GM18499 (cell line): Measurements from ENCODE around the gene CAPG.
"Not testable (repeated sequence)": the region's sequence is repeated elsewhere in the genome, so short reads cannot be mapped to it uniquely, and the experiment has no call there.

Experiments used
- ATAC-seq: cut with Tn5 transposase; IDR thresholded peaks from one replicate; pipeline ENCODE4 v1.9.1; 2021; ENCODE audit warnings: moderate number of reproducible peaks; ENCODE audit not compliant: insufficient read depth, unreplicated experiment

CAPG gene

DNA sequence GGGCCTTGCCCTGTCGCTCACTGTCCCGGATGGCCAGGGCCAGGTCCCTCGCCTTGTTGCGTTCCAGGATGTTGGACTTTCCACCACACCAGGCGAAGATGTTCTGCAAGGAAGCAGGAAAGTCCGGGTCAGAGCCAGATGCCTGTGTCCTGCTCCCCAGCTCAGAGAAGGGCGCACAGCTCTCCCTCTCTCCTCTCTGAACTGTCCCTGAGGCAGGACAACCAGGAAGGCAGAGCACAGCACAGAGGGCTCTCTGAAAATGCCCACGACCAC is 11.0 kb downstream of the CAPG start:
- ATAC-seq, result no peak

GRCh38 chr2:85398426-85399182 is 11.6 kb downstream of the CAPG start:
- no peak for ATAC-seq

DNA sequence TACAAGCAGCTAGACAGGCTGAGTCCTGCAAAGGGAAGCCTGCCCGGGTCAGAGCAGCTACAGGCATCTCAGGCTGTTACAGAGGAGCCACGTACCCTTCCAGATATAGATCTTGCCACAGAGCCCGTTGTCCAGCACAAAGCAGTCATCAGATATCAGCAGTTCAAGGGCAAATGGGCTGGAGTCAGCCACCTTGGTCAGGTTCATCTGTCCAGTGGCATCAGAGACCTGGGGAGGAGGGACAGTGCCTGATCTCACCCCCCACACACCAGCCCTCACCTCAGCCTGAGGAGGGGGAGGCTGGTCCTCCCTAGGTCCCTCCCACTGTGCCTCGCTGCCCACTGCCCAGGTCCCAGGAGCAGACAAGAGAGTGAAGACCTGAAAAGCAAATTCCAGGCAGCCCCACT is 12.2 kb downstream of the CAPG start:
- ATAC-seq, result no peak

DNA sequence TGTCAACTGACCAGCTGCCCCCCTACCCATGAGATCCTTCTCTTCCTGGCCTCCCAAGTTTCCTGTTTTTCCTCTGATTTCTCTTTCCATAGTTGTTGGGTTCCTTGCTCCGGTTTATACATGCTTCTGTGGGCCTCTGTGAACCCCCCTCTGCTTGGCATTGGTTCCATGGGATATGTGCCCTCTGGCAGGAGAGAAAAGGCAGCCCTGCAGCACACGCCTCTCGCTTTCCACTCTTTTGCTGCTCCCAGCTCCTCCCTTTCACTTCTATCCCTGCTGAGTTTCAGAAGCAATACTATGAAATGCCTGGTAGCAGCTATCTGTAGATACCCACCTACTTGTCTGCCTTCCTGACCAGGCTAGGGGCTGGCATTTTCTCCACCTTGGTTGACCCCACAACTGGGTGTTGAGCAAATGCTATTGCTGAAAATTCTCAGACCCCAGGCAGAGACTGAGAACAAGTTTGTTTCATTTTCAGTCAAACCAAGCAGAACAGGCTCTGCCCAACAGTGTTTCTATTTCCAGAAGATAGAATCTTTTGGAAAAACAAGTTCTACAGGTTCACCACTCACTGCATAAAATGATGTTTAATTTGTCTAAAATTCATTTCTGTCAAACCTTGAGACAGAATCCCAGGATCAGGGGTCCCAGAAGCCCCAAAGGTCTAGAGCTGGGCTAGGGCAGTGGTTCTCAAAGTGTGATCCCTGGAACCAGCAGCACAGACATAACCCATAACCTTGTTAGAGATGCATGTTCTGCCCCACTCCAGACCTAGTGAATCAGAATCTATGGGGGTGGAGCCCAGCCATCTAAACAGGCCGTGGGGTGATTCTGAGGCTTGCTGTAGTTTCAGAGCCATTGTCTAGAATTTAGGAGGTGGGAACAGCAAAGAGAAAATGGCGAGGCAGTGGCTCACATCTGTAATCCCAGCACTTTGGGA is 13.4 kb downstream of the CAPG start:
- no peak for ATAC-seq

DNA sequence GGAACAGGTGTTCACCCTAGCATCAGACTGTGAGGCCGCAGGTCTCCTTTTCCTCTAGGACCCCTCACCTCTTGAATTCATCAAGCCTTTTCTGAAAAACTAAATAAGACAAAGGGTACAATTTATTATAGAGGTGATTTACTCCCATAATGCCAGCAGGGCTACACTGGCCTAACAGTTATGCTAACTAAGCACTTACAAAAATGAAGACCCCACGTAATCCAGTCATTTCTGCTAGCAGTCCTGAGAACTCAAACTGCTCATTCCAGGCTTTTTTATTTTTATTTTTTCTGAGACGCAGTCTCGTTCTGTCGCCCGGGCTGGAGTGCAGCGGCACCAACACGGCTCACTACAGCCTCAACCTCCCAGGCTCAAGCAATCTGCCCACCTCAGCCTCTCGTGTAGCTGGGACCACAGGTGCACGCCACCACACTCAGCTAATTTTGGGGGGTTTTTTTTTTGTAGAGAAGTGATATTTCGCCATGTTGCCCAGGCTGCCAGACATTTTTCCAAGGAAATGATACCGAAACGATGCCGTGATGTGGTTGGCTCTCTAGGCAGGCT is 14.2 kb downstream of the CAPG start:
- ATAC-seq, result no peak

- no peak for ATAC-seq
Observed at GRCh38 chr2:85394976-85395375, 15.2 kb downstream of the CAPG start.

DNA sequence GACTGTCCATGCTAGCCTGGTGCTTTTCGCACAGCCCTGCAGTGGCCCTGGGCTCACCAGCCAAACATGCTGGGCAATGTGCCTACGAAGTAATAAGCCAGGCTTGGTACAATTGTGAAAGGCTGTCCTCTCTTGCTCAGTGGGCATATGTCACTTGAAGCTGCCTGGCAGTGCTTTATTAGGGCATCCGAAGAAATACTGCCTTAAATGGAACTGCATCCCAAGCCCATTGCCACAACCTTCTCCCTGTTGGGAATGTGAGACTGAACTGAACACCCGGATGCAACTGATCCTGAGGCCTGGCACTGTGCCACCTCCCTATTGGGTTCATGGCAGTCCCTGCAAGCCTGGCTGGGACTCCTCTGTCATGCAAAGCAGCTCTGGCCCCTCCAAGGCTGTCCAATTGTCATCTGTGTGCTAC is 15.9 kb downstream of the CAPG start:
- no peak for ATAC-seq

DNA sequence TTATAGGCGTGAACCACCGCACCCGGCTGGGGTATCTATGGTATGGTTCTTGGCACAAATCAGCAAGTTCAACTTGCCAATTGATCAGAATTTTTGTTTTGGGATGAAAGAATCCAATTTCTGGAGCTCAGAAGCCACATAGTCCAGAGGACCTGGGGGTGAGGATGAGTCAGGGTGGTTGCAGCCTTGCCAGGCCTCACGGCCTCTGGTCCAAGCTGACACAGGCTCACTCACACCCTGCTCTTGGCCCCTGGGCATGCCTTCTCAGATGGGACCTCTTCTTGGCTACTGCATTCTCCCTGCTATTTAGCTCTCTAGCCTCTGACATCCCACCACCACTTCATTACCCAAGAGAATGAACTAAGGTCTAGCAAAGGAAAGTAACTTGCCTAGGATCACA is 16.3 kb downstream of the CAPG start:
- no peak for ATAC-seq

GRCh38 chr2:85390941-85391669 is 19.1 kb downstream of the CAPG start:
- no peak for ATAC-seq

- no peak for ATAC-seq
Observed at GRCh38 chr2:85388878-85389538, 21.2 kb downstream of the CAPG start.

DNA sequence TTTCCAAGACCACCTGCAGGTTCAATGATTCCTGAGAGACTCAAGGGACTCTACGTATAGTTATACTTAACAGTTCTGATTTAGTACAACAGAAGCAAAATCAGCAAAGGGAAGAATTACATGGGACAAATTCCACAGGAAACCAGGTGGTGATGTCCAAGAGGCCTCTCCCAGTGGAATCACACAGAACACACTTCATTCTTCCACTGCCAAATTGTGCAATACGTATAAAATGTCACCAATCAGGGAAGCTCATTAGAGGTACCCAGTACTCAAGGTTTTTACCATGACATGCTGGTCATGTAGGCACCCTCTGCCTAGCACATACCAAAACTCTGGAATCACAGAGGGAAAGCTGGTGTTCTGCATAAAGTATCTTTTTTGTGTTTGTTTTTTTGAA is 22.4 kb downstream of the CAPG start:
- ATAC-seq, result no peak

GRCh38 chr2:85385746-85386145 is 24.4 kb downstream of the CAPG start:
- no peak for ATAC-seq

GRCh38 chr2:85383850-85384249 is 26.3 kb downstream of the CAPG start:
- ATAC-seq, result no peak

DNA sequence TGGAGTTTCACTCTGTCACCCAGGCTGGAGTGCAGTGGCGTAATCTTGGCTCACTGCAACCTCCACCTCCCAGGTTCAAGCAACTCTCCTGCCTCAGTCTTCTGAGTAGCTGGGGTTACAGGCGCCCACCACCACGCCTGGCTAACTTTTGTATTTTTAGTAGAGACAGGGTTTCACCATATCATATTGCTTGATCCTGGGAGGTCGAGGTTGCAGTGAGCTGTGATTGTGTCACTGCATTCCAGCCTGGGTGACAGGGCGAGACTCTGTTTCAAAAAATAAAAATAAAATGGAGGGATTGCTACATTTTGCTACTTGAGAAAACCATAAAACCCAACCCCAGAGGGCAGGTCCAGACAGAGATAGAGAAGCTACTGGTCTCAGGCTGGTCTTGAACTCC is 27.0 kb downstream of the CAPG start:
- ATAC-seq, result not testable (repeated sequence)

- ATAC-seq, result no peak
Observed at GRCh38 chr2:85380048-85380447, 30.1 kb downstream of the CAPG start.

DNA sequence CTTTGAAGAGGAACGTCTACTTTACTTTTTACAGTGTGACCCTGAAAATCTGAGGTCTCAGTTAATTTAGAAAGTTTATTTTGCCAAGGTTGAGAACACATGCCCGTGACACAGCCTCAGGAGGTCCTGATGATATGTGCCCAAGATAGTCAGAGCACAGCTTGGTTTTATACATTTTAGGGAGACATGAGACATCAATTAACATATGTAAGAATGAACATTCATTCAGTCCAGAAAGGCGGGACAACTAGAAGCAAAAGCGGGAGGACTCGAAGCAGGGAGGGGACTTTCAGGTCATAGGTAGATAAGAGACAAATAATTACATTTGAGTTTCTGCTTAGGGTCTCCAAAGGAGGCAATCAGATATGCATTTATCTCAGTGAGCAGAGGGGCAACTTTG is 31.9 kb downstream of the CAPG start:
- no peak for ATAC-seq

GRCh38 chr2:85377083-85377482 is 33.1 kb downstream of the CAPG start:
- no peak for ATAC-seq

DNA sequence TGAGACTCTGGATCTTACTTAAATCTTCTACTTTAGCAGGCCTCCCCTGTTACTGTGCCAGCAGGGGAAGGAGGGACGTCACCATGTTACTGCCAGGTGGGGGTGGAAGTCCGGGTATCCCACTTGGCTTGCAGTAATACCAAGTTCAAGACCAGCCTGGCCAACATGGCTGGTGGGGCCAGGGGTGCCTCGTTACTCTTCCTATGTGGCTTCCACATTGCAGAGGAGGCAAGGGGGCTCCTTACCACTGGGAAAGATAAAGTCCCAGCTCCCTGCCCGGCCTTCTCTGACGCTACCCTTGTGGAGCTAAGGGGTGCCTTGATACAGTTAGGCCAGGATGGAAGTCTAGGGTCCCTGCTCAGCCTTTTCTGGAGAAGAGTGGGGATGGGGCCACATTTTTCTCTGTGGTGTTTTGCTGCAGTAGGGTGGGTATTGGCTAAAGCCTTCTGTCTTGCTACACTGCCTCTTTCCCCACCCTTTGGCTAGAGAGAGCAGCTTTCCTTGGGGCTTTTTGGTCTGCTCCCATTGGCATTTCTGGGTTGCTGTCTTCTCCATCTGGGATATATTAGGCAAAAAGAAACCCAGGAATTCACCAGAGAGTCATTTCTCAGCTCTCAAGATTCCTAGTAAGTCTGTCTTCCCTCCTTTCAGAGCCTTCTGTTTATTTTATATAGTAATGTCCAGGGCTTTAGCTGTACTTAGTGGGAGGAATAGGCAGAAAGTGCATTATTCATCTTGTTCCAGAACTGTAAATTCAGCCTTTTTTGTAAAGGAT is 33.7 kb downstream of the CAPG start:
- ATAC-seq, result no peak

GRCh38 chr2:85371045-85371444 is 39.1 kb downstream of the CAPG start:
- ATAC-seq, result no peak

DNA sequence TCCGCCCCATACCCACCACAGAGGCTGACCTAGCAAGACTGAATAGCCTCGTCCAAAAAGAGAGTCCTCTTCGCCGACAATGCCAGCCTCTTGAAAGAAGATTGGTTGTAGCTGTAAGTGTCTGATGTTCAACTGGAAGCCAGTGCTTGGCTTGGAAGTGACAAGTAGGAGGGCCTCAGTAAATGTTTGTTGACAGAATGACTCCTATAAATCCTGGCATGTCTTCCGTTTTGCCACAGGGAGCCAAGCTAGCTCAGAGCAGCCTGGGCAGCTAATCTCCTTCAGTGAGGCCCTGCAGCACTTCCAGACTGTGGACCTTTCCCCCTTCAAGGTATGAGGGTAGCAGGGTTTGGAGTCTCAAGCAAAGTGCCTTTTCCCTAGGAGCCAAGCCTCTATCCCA is 40.7 kb downstream of the CAPG start:
- ATAC-seq, result no peak
